ENCODE data around the gene PEX14. TPM values are rescaled to one million over a fixed set of nuclear protein-coding genes. Genes with fewer than 3 reads are reported as not detected.

The PEX14 gene
- polyA plus RNA-seq, 1 donor (not counting 4 experiments of a cell fraction or from before 2014, with no cell fraction given): 8.4 TPM

DNA sequence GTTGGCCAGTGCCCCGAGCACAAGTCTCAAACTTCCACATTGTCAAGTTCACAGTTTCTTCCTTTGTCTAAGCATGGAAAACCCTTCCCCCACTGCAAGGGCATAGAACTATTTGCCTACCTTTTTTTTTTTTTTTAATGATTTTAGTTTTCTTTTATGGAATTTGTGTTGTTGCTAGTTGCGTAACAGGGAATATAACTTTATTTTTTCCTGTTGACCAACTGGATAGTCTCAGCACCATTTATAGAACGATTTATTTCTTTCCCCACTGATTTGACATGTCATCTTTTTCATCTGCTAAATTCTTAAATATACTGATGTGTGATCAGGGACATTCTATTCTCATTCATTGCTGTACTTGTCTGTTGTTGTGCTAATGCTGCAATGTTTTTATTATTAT lies 83.0 kb downstream of the PEX14 start:
- Histone ChIP-seq H3K4me3 (ENCODE audit: control insufficient read depth in 2 of 3, extremely low read depth in 1 of 3, insufficient read depth in 2 of 3, low read depth in 1 of 3, low read length in 3 of 3) (no peak overlapping the region), H3K4me2 (ENCODE audit: control insufficient read depth, extremely low read depth, insufficient read depth, low read depth, low read length) (no peak overlapping the region), H4K20me1 (ENCODE audit: control insufficient read depth, extremely low read depth, insufficient read depth, low read length) (no peaks in the 10 kb centered on the region), H3K27ac (ENCODE audit: control insufficient read depth, insufficient read depth, low read length) (no peak overlapping the region), H3K79me2 (ENCODE audit: control insufficient read depth, insufficient read depth, low read length) (peaks cover 2% of the 10 kb centered on the region), H3K9me3 (ENCODE audit: control insufficient read depth, low read depth, low read length) (no peaks in the 10 kb centered on the region), H3K4me1 (ENCODE audit: control insufficient read depth, extremely low read depth, insufficient read depth, low read length) (peaks cover 9% of the 10 kb centered on the region), H3K27me3 (ENCODE audit: control insufficient read depth, extremely low read depth, insufficient read depth, low read length) (no peaks in the 10 kb centered on the region), H3K9ac (ENCODE audit: control insufficient read depth, extremely low read depth, insufficient read depth, low read length) (no peak overlapping the region), H3K36me3 (ENCODE audit: control insufficient read depth in 2 of 2, extremely low read depth in 1 of 2, insufficient read depth in 2 of 2, low read length in 2 of 2) (peaks cover 3 to 4% of the 10 kb centered on the region in 2 experiments), H3K9me1 (ENCODE audit: control insufficient read depth, extremely low read depth, insufficient read depth, low read length) (no peaks in the 10 kb centered on the region), H2AFZ (ENCODE audit: control insufficient read depth, low read length) (no peak overlapping the region)
- dilution Hi-C loops (cut with MboI; ENCODE audit: extremely low pct_ligation_motif_present, low sequenced_read_pairs): no loop called here
- TF ChIP-seq, protein P1, sequence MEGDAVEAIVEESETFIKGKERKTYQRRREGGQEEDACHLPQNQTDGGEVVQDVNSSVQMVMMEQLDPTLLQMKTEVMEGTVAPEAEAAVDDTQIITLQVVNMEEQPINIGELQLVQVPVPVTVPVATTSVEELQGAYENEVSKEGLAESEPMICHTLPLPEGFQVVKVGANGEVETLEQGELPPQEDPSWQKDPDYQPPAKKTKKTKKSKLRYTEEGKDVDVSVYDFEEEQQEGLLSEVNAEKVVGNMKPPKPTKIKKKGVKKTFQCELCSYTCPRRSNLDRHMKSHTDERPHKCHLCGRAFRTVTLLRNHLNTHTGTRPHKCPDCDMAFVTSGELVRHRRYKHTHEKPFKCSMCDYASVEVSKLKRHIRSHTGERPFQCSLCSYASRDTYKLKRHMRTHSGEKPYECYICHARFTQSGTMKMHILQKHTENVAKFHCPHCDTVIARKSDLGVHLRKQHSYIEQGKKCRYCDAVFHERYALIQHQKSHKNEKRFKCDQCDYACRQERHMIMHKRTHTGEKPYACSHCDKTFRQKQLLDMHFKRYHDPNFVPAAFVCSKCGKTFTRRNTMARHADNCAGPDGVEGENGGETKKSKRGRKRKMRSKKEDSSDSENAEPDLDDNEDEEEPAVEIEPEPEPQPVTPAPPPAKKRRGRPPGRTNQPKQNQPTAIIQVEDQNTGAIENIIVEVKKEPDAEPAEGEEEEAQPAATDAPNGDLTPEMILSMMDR (optimal IDR thresholded peaks at IDR 0.05 in 1 of 3, IDR thresholded peaks at IDR 0.05 in 1 of 3, conservative IDR thresholded peaks at IDR 0.05 in 1 of 3; ENCODE audit: extremely low read depth in 1 of 3, insufficient read depth in 2 of 3, low read length in 3 of 3): no peak
- TF ChIP-seq EZH2 (IDR thresholded peaks at IDR 0.05; ENCODE audit: low read length): no peak
- no peak for FAIRE-seq
- DNase-seq (ENCODE audit: low read depth, low spot score): no peak

DNA sequence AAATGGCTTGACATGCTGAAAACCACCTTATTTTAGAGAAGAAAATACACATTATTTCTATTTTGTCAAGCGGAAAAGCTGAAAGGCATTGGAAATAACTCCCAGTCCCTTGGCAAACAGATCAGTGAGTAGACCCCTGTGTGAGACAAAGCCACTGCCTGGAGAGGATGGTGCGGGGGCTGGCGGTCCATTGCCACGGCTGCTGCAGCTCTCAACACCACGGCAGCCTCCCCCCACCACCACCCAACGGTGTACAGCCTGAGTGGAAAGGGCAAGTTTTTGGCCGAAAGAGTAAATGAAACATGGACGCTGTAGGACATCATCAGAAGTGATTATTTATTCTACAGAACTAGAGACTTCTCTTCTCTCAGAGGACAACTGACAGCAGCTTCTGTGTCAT lies 84.6 kb downstream of the PEX14 start:
- H3K9me3 ChIP-seq (ENCODE audit: control insufficient read depth, low read depth, low read length): no peaks in the 10 kb centered on the region
- H3K27ac ChIP-seq (ENCODE audit: control insufficient read depth, insufficient read depth, low read length): no peak overlapping the region
- H3K36me3 ChIP-seq (ENCODE audit: control insufficient read depth in 2 of 2, extremely low read depth in 1 of 2, insufficient read depth in 2 of 2, low read length in 2 of 2): peaks cover 0 to 4% of the 10 kb centered on the region in 2 experiments
- no peaks in the 10 kb centered on the region for H3K79me2 ChIP-seq (ENCODE audit: control insufficient read depth, insufficient read depth, low read length)
- FAIRE-seq: no peak
- H3K9ac ChIP-seq (ENCODE audit: control insufficient read depth, extremely low read depth, insufficient read depth, low read length): no peak overlapping the region
- dilution Hi-C loops (cut with MboI; ENCODE audit: extremely low pct_ligation_motif_present, low sequenced_read_pairs): no loop called here
- no peak for TF ChIP-seq EZH2 (IDR thresholded peaks at IDR 0.05; ENCODE audit: low read length)
- TF ChIP-seq, protein P1 (optimal IDR thresholded peaks at IDR 0.05 in 1 of 3, IDR thresholded peaks at IDR 0.05 in 1 of 3, conservative IDR thresholded peaks at IDR 0.05 in 1 of 3; ENCODE audit: extremely low read depth in 1 of 3, insufficient read depth in 2 of 3, low read length in 3 of 3): no peak
- peaks cover 9% of the 10 kb centered on the region for H3K4me1 ChIP-seq (ENCODE audit: control insufficient read depth, extremely low read depth, insufficient read depth, low read length)
- H3K27me3 ChIP-seq (ENCODE audit: control insufficient read depth, extremely low read depth, insufficient read depth, low read length): no peaks in the 10 kb centered on the region
- H3K9me1 ChIP-seq (ENCODE audit: control insufficient read depth, extremely low read depth, insufficient read depth, low read length): no peaks in the 10 kb centered on the region
- H4K20me1 ChIP-seq (ENCODE audit: control insufficient read depth, extremely low read depth, insufficient read depth, low read length): no peaks in the 10 kb centered on the region
- H2AFZ ChIP-seq (ENCODE audit: control insufficient read depth, low read length): no peak overlapping the region
- H3K4me3 ChIP-seq (ENCODE audit: control insufficient read depth in 2 of 3, extremely low read depth in 1 of 3, insufficient read depth in 2 of 3, low read depth in 1 of 3, low read length in 3 of 3): no peak overlapping the region
- no peak for DNase-seq (ENCODE audit: low read depth, low spot score)
- no peak overlapping the region for H3K4me2 ChIP-seq (ENCODE audit: control insufficient read depth, extremely low read depth, insufficient read depth, low read depth, low read length)

All from keratinocyte (primary cell).